ENCODE results near the gene NWD2.

DNA sequence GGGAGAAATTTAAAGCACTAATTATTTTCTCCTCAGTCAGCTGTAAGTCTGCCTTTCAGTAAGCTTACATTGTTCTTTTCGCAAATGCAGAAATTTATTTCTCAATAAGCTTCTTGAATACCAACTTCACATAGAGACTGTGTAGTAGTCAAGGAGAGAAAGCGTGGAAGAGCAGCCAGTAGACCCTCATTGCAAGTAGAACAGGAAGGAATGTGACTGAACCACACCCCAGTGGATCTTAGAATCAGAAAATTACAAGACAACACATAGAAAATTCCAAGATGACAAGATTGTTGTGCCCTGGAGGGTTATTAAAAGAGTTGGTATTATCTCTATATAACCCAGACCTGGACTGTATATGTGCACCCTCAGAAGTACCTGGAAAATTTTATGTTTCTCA lies 224.7 kb downstream of the NWD2 start:
- no peak for TF ChIP-seq CTCF (IDR thresholded peaks at IDR 0.05)
- no peak for TF ChIP-seq POLR2A (IDR thresholded peaks at IDR 0.05)

Measured in testis (tissue), 2 donors.